GM12878 (cell line): ENCODE measurements around the gene PRCD. TPM values are rescaled to one million over a fixed set of nuclear protein-coding genes. Genes with fewer than 3 reads are reported as not detected.

Experiments used
- ATF7 ChIP-seq: fragments of 450-650 bp; IDR thresholded peaks from 2 replicates; pipeline ENCODE4 v1.6.1; 2016; ENCODE audit warnings: low read depth, mild to moderate bottlenecking
- GATAD2B ChIP-seq: fragments of 450-650 bp; conservative IDR thresholded peaks from 2 replicates; pipeline ENCODE4 v1.6.1; 2017; ENCODE audit warnings: low read depth, mild to moderate bottlenecking, moderate library complexity
- IKZF2 ChIP-seq, 2 experiments: fragments of 450-650 bp; IDR thresholded peaks; 2 replicates each; pipeline ENCODE4 v1.6.1; 2017; ENCODE audit warnings: mild to moderate bottlenecking in 2 of 2, moderate library complexity in 2 of 2
- KDM1A ChIP-seq: fragments of 200-600 bp; sonication (generic); IDR thresholded peaks from 2 replicates; pipeline ENCODE4 v1.6.1; 2016; ENCODE audit warnings: borderline replicate concordance
- KLF5 ChIP-seq: fragments of 450-650 bp; IDR thresholded peaks from 2 replicates; pipeline ENCODE4 v1.6.1; 2014; ENCODE audit warnings: mild to moderate bottlenecking; ENCODE audit not compliant: partially characterized antibody
- MYB ChIP-seq: fragments of 150-350 bp; IDR thresholded peaks from 2 replicates; pipeline ENCODE4 v1.6.1; 2014; ENCODE audit warnings: mild to moderate bottlenecking, low read depth, low read length, borderline replicate concordance
- NFXL1 ChIP-seq: fragments of 450-650 bp; IDR thresholded peaks from 2 replicates; pipeline ENCODE4 v1.6.1; 2017; ENCODE audit warnings: antibody characterized with exemption, mild to moderate bottlenecking, borderline replicate concordance
- NR2C2 ChIP-seq: IDR thresholded peaks from 2 replicates; pipeline ENCODE4 v1.6.1; 2011; ENCODE audit warnings: borderline replicate concordance, low read depth; ENCODE audit not compliant: control insufficient read depth, insufficient read length
- PML ChIP-seq: IDR thresholded peaks from 2 replicates; pipeline ENCODE4 v1.6.1; 2012; ENCODE audit warnings: low read length, inconsistent platforms
- POU2F2 ChIP-seq: IDR thresholded peaks from 3 replicates; pipeline ENCODE4 v1.6.1; 2011; ENCODE audit warnings: low read depth, mild to moderate bottlenecking, low read length, borderline replicate concordance
- SMC3 ChIP-seq: IDR thresholded peaks from 2 replicates; pipeline ENCODE4 v1.6.1; 2011; ENCODE audit warnings: low read length, improper control_type of control experiment, borderline replicate concordance
- SREBF1 ChIP-seq: IDR thresholded peaks from 2 replicates; pipeline ENCODE4 v1.6.1; 2012; ENCODE audit warnings: mild to moderate bottlenecking, low read length
- STAT3 ChIP-seq: IDR thresholded peaks from 2 replicates; pipeline ENCODE4 v1.6.1; 2011; ENCODE audit warnings: low read depth, low read length, improper control_type of control experiment
- TARDBP ChIP-seq: IDR thresholded peaks from 2 replicates; pipeline ENCODE4 v1.6.1; 2016; ENCODE audit warnings: borderline replicate concordance
- ZBED1 ChIP-seq: IDR thresholded peaks from 2 replicates; pipeline ENCODE4 v1.6.1; 2016; ENCODE audit warnings: borderline replicate concordance
- ZNF274 ChIP-seq: IDR thresholded peaks from one replicate; pipeline ENCODE4 v1.8.0; 2011; ENCODE audit not compliant: insufficient read length, insufficient read depth
- polyA plus RNA-seq, 11 experiments: library from polyadenylated mRNA; depleted of rRNA in 4 of 11; unstranded in 6 of 11; stranded (reverse) in 5 of 11; fragments of >200 nt; fragmentation: Nextera tagmentation in 4 of 11; fragmentation: Illumina TruSeq in 1 of 11; extraction: Ambion mirVana in 4 of 11; extraction: Trizol in 1 of 11; gene quantifications; 1 replicate in 1 of 11; 2 replicates in 10 of 11; pipeline versions ENCODE4 v1.2.1 to v1.2.3, GENCODE V29; 2011 to 2016; ENCODE audit warnings: inconsistent platforms in 2 of 11, missing spikeins in 2 of 11, low read depth in 1 of 11
- total RNA-seq, 4 experiments: library from RNA; depleted of rRNA in 3 of 4; stranded (reverse); fragments of >200 nt in 3 of 4; fragmentation: Illumina TruSeq in 1 of 4; extraction: Trizol in 1 of 4; gene quantifications; 2 replicates each; pipeline versions ENCODE4 v1.2.1 to v1.2.3, GENCODE V29; 2013 to 2021
- TF ChIP-seq, protein P1 (sequence below): fragments of 450-650 bp; IDR thresholded peaks from 2 replicates; pipeline ENCODE4 v1.6.1; 2016; ENCODE audit warnings: mild to moderate bottlenecking
- TF ChIP-seq, protein P2 (sequence below): fragments of 450-650 bp; IDR thresholded peaks from 2 replicates; pipeline ENCODE4 v1.6.1; 2017; ENCODE audit warnings: low read depth, mild to moderate bottlenecking, moderate library complexity
- TF ChIP-seq, protein P3 (sequence below): fragments of 450-650 bp; IDR thresholded peaks from 2 replicates; pipeline ENCODE4 v1.6.1; 2017; ENCODE audit warnings: mild to moderate bottlenecking, moderate library complexity
- TF ChIP-seq, protein P4 (sequence below): IDR thresholded peaks from 2 replicates; pipeline ENCODE4 v1.6.1; 2012; ENCODE audit warnings: low read length, inconsistent platforms
- TF ChIP-seq, protein P5 (sequence below): fragments of 450-650 bp; conservative IDR thresholded peaks from 2 replicates; pipeline ENCODE4 v1.6.1; 2017; ENCODE audit warnings: mild to moderate bottlenecking, moderate library complexity

The PRCD gene
- total and polyA plus RNA-seq, 10 of the 15 experiments (the other 5 are each of a cell fraction or from before 2014, with no cell fraction given): 0.18 to 0.95 (median 0.34) TPM; not detected in 4

DNA sequence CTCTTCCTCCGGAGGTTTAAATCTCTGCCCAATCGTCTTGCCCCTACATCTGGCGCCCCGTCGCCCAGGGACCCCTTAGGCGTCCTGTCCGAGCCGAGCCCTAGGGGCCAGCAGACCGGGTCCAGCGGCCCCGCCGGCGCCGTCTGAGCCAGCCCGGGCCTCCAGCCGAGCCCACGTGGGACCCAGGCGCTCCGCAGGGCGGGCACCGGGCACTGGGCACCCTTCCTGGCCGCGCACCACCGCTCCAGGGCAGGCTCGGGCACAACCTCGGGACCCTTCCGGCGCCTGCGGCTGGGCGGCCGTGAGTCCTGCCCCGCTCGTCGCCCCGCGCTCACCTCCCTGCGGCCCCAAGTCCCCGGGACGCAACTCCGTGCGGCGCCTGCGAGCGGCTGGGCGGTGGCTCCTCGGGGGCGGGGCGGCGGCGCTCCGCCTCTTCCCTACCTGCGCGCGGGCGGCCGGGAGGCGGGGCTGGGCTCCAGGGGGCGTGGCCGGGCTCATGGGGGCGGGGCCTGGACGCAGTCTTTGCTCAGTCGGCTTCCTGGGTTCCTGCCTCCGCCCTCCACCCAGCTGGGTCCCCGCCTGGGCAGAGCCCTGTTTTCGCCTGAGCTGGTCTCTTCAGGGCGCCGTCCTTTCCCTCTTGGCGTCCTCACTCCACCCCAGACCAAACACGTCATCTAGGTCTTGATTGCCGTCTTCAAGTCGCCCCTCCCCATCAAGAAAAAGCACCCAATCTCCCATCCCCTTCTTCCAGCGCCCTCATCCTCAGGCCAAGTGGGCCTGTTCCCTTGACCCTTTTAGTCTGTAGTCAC is 38.6 kb upstream of the PRCD start, which contains the start of gene RHBDF2 (continued):
- TF ChIP-seq NR2C2 (no peak), ZBED1 (no peak), SMC3 (no peak), MYB (no peak), POU2F2 (no peak), NFXL1 (0 out of 2 replicates have a peak, but pooled peaks have one; percentile 47), ZNF274 (no peak), GATAD2B (peak; percentile 95), STAT3 (no peak), ATF7 (0 out of 2 replicates have a peak, but pooled peaks have one; percentile 19), KLF5 (no peak), TARDBP (no peak), PML (no peak), IKZF2 (IDR thresholded peaks at IDR 0.05) (no peak), KDM1A (no peak), SREBF1 (no peak)
- TF ChIP-seq, protein P1, sequence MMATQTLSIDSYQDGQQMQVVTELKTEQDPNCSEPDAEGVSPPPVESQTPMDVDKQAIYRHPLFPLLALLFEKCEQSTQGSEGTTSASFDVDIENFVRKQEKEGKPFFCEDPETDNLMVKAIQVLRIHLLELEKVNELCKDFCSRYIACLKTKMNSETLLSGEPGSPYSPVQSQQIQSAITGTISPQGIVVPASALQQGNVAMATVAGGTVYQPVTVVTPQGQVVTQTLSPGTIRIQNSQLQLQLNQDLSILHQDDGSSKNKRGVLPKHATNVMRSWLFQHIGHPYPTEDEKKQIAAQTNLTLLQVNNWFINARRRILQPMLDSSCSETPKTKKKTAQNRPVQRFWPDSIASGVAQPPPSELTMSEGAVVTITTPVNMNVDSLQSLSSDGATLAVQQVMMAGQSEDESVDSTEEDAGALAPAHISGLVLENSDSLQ: no peak
- TF ChIP-seq, protein P2, sequence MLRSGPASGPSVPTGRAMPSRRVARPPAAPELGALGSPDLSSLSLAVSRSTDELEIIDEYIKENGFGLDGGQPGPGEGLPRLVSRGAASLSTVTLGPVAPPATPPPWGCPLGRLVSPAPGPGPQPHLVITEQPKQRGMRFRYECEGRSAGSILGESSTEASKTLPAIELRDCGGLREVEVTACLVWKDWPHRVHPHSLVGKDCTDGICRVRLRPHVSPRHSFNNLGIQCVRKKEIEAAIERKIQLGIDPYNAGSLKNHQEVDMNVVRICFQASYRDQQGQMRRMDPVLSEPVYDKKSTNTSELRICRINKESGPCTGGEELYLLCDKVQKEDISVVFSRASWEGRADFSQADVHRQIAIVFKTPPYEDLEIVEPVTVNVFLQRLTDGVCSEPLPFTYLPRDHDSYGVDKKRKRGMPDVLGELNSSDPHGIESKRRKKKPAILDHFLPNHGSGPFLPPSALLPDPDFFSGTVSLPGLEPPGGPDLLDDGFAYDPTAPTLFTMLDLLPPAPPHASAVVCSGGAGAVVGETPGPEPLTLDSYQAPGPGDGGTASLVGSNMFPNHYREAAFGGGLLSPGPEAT: peak; percentile 14; the same call in 1 of the 2 replicates
- TF ChIP-seq, protein P3, sequence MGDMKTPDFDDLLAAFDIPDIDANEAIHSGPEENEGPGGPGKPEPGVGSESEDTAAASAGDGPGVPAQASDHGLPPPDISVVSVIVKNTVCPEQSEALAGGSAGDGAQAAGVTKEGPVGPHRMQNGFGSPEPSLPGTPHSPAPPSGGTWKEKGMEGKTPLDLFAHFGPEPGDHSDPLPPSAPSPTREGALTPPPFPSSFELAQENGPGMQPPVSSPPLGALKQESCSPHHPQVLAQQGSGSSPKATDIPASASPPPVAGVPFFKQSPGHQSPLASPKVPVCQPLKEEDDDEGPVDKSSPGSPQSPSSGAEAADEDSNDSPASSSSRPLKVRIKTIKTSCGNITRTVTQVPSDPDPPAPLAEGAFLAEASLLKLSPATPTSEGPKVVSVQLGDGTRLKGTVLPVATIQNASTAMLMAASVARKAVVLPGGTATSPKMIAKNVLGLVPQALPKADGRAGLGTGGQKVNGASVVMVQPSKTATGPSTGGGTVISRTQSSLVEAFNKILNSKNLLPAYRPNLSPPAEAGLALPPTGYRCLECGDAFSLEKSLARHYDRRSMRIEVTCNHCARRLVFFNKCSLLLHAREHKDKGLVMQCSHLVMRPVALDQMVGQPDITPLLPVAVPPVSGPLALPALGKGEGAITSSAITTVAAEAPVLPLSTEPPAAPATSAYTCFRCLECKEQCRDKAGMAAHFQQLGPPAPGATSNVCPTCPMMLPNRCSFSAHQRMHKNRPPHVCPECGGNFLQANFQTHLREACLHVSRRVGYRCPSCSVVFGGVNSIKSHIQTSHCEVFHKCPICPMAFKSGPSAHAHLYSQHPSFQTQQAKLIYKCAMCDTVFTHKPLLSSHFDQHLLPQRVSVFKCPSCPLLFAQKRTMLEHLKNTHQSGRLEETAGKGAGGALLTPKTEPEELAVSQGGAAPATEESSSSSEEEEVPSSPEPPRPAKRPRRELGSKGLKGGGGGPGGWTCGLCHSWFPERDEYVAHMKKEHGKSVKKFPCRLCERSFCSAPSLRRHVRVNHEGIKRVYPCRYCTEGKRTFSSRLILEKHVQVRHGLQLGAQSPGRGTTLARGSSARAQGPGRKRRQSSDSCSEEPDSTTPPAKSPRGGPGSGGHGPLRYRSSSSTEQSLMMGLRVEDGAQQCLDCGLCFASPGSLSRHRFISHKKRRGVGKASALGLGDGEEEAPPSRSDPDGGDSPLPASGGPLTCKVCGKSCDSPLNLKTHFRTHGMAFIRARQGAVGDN: peak; percentile 74
- TF ChIP-seq, protein P4, sequence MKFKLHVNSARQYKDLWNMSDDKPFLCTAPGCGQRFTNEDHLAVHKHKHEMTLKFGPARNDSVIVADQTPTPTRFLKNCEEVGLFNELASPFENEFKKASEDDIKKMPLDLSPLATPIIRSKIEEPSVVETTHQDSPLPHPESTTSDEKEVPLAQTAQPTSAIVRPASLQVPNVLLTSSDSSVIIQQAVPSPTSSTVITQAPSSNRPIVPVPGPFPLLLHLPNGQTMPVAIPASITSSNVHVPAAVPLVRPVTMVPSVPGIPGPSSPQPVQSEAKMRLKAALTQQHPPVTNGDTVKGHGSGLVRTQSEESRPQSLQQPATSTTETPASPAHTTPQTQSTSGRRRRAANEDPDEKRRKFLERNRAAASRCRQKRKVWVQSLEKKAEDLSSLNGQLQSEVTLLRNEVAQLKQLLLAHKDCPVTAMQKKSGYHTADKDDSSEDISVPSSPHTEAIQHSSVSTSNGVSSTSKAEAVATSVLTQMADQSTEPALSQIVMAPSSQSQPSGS: no peak
- TF ChIP-seq, protein P5, sequence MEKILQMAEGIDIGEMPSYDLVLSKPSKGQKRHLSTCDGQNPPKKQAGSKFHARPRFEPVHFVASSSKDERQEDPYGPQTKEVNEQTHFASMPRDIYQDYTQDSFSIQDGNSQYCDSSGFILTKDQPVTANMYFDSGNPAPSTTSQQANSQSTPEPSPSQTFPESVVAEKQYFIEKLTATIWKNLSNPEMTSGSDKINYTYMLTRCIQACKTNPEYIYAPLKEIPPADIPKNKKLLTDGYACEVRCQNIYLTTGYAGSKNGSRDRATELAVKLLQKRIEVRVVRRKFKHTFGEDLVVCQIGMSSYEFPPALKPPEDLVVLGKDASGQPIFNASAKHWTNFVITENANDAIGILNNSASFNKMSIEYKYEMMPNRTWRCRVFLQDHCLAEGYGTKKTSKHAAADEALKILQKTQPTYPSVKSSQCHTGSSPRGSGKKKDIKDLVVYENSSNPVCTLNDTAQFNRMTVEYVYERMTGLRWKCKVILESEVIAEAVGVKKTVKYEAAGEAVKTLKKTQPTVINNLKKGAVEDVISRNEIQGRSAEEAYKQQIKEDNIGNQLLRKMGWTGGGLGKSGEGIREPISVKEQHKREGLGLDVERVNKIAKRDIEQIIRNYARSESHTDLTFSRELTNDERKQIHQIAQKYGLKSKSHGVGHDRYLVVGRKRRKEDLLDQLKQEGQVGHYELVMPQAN: peak; percentile 95
